Upper lobe of left lung (tissue), 4 donors: ENCODE measurements around the gene ITIH6.

ENCODE experiments used
- EP300 ChIP-seq, 4 donors: sonication (generic); formaldehyde crosslinking; IDR thresholded peaks; one replicate each; pipeline ENCODE4 v1.5.1; 2017; ENCODE audit warnings: antibody characterized with exemption in 4 of 4, control low read depth in 2 of 4
- POLR2A ChIP-seq, 4 donors: fragments of 450-650 bp; IDR thresholded peaks; one replicate each; pipeline ENCODE4 v1.5.1; 2016 to 2017; ENCODE audit warnings: antibody characterized with exemption in 4 of 4, mild to moderate bottlenecking in 2 of 4
- POLR2AphosphoS5 ChIP-seq, 2 donors: sonication (generic); formaldehyde crosslinking; IDR thresholded peaks; one replicate each; pipeline ENCODE4 v1.5.1; 2017; ENCODE audit warnings: antibody characterized with exemption in 2 of 2
- TF ChIP-seq, protein P1 (sequence below), 6 experiments: fragments of 450-650 bp in 4 of 6; fragments of 200-600 bp in 2 of 6; sonication (generic) in 2 of 6; IDR thresholded peaks; one replicate each; pipeline ENCODE4 v1.5.1; 2016 to 2019; ENCODE audit warnings: antibody characterized with exemption in 6 of 6

- TF ChIP-seq, protein P1, sequence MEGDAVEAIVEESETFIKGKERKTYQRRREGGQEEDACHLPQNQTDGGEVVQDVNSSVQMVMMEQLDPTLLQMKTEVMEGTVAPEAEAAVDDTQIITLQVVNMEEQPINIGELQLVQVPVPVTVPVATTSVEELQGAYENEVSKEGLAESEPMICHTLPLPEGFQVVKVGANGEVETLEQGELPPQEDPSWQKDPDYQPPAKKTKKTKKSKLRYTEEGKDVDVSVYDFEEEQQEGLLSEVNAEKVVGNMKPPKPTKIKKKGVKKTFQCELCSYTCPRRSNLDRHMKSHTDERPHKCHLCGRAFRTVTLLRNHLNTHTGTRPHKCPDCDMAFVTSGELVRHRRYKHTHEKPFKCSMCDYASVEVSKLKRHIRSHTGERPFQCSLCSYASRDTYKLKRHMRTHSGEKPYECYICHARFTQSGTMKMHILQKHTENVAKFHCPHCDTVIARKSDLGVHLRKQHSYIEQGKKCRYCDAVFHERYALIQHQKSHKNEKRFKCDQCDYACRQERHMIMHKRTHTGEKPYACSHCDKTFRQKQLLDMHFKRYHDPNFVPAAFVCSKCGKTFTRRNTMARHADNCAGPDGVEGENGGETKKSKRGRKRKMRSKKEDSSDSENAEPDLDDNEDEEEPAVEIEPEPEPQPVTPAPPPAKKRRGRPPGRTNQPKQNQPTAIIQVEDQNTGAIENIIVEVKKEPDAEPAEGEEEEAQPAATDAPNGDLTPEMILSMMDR (IDR thresholded peaks at IDR 0.05), result no peak
- no peak for TF ChIP-seq POLR2A (IDR thresholded peaks at IDR 0.05)
- no peak for TF ChIP-seq EP300 (IDR thresholded peaks at IDR 0.05)
- TF ChIP-seq POLR2AphosphoS5 (IDR thresholded peaks at IDR 0.05), result no peak
Observed at GRCh38 chrX:54714424-54714823, 83.6 kb downstream of the ITIH6 start.
